HCT116 (cell line): ENCODE data around the gene TMSB10.

Experiments used
- EZH2 ChIP-seq: fragments of 200-600 bp; sonication (generic); IDR thresholded peaks from 2 replicates; pipeline ENCODE4 v1.6.1; 2017; ENCODE audit warnings: antibody characterized with exemption, mixed run types
- POLR2A ChIP-seq: IDR thresholded peaks from 2 replicates; pipeline ENCODE4 v1.7.0; 2011; ENCODE audit warnings: borderline replicate concordance; ENCODE audit not compliant: insufficient read depth, insufficient read length; ENCODE audit errors: extremely low read depth
- POLR2AphosphoS5 ChIP-seq: IDR thresholded peaks from 2 replicates; pipeline ENCODE4 v1.6.1; 2011; ENCODE audit warnings: mild to moderate bottlenecking, low read depth, low read length, moderate library complexity
- RAD21 ChIP-seq: IDR thresholded peaks from 2 replicates; pipeline ENCODE4 v1.6.1; 2012; ENCODE audit warnings: low read depth, mild to moderate bottlenecking
- TF ChIP-seq, protein P1 (sequence below), 3 experiments: fragments of 200-600 bp in 1 of 3; sonication (generic) in 1 of 3; IDR thresholded peaks in 2 of 3; conservative IDR thresholded peaks in 1 of 3; 2 replicates each; pipeline ENCODE4 v1.5.1; 2012 to 2017; ENCODE audit warnings: low read depth in 2 of 3, low read length in 2 of 3, antibody characterized with exemption in 1 of 3, borderline replicate concordance in 1 of 3, control low read depth in 1 of 3, mild to moderate bottlenecking in 1 of 3, mixed read lengths in 1 of 3, mixed run types in 1 of 3, moderate library complexity in 1 of 3; ENCODE audit not compliant: insufficient read depth in 1 of 3

DNA sequence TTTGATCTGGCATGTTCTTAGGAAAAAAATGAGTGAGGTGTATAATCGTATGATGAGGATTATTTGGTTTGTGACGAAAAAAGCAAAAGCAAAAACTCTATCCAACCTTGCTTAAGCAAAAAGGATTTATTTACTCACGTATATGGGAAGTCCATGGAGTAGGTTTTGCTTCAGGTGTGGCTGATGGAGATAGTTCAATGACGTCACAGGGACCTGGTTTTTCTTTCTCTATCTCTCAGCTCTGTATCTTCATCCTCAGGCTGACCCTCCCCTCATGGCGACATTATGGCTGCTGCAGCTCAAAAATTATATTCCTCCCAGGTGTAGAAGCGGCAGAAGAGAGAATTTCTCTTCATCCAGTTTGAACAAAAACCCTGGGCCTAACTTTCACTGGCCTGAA is 8.9 kb downstream of the TMSB10 start:
- no peak for TF ChIP-seq POLR2A
- TF ChIP-seq EZH2 = no peak
- TF ChIP-seq, protein P1, sequence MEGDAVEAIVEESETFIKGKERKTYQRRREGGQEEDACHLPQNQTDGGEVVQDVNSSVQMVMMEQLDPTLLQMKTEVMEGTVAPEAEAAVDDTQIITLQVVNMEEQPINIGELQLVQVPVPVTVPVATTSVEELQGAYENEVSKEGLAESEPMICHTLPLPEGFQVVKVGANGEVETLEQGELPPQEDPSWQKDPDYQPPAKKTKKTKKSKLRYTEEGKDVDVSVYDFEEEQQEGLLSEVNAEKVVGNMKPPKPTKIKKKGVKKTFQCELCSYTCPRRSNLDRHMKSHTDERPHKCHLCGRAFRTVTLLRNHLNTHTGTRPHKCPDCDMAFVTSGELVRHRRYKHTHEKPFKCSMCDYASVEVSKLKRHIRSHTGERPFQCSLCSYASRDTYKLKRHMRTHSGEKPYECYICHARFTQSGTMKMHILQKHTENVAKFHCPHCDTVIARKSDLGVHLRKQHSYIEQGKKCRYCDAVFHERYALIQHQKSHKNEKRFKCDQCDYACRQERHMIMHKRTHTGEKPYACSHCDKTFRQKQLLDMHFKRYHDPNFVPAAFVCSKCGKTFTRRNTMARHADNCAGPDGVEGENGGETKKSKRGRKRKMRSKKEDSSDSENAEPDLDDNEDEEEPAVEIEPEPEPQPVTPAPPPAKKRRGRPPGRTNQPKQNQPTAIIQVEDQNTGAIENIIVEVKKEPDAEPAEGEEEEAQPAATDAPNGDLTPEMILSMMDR (IDR thresholded peaks at IDR 0.05 in 2 of 3, conservative IDR thresholded peaks at IDR 0.05 in 1 of 3; ENCODE audit: borderline replicate concordance in 1 of 3, insufficient read depth in 1 of 3, low read depth in 2 of 3, low read length in 2 of 3) = no peak
- TF ChIP-seq RAD21 = no peak
- TF ChIP-seq POLR2AphosphoS5 = no peak
